ENCODE results near the gene HDAC4.

Gene HDAC4

DNA sequence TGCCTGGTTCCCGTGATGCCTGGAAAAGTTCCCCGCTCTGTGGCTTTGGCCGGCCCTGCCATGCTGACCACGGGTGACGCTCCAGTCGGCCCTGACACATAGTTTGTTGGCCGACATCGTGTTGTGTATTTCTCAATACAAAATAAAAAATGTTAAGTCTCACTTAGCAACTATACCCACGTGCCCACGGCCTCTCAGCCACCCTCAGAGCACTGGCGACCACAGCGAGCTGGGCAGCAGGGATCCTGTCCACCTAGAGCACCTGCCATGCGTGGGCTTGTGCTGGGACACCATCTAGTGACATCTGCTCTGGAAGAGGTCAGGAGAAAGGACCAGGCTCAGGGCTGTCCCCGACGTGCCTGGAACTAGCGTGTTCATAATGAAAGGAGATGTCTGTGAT is 261.7 kb downstream of the HDAC4 start:
- no peak for DNase-seq (ENCODE audit: low spot score)

DNA sequence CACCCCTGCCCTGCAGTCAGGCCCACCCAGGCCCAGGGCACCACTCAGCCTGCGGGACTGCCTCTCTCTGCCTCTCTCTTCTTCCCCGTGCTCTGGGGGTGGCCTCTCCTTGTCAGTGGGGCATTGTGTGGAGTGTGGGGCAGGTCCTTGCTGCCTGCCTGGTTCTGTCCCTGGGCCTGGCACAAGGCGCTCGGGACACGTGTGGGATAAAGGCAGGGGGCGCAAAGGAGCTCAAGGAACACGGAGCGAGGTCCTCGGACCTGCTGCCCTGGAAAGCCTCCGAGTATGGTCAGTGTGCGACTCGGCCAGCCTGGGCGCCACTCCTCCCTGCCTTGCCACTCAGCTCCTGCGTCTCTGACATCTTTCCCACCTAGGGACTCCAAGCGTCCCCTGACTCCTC is 262.2 kb downstream of the HDAC4 start:
- no peak for DNase-seq (ENCODE audit: low spot score)

DNA sequence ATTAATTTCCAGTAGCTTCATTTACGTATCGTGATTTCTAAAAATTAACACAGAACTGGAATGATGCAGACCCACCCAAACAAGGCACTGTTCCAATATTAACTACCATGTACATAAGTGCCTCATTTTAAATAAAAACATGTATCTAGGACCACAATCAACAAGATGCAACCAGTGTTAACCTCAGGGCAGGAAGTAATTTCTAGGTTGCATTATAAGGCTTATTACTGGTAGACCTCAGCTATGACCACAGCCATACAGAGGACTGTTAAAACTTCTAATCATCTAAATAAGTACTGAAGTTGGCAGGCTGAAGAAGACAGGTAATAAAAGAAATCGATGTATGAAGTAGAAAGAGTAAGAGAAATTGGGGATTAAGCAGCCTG is 262.9 kb downstream of the HDAC4 start:
- DNase-seq (ENCODE audit: low spot score): no peak

DNA sequence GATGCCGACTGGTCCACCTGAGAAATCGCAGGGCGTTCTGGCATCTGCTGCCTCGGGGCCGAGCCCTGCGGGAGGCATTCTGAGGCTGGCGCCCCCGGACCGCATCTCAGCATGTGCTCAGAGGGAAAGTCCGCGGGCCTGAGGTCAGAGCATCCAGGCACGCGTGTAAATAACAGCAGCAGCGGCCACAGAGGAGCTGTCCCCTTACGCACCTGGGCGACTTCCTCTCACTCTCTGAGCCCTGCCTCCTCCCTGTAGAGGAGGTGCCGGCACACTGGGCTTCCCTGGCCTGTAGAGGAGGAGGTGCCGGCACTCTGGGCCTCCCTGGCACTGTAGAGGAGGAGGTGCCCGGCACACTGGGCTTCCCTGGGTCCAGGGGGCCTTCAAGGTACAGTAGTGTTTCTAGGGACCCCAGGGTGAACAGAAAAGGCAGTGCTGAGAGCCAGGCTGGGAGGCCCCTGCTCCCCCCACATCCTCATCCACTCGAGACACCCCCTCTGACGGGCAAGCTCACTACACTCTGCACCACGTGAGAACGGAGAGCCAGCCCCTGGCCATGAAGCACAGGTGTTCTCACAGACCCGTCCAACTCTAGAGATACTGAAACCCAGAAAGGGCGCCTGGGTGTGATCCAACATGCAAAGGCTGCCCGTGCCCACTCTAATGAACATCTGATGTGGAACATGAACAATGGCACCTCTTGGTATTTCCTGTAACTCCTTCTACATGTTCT is 263.5 kb downstream of the HDAC4 start:
- no peak for DNase-seq (ENCODE audit: low spot score)

DNA sequence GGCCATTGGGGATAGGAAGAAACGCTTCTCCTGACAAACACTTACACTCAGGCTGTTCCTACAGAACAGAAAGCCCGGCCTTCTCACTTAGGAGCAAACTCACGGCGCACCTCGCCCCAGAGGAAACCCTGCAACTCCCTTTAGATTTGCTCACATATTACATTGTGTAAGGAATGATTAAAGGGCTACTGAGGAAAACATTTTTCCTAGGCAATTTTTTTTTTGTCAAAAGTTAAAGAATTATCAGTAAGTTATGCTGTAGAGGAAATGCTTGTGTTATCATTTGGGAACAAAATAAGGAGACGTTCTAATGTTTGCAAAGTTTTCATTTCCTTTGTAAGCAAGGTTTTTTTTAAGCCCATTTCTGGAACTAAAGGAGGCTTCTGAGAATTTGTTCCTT is 264.1 kb downstream of the HDAC4 start:
- DNase-seq (ENCODE audit: low spot score): no peak

DNA sequence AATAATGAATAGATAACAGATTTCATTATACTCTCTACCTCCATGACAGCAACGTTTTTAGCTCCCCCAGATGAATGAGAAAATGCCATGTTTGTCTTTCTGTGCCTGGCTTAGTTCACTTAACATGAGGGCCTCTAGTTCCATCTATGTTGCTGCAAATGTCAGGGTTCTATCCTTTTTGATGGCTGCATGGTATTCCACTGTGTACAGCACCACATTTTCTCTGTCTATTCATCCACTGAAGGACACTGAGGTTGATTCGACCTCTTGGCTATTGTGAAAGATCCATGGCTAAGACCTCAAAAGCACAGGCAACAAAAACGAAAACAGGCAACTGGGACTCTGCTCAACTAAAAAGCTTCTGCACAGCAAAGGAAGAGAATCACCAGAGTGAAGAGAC is 264.6 kb downstream of the HDAC4 start:
- no peak for DNase-seq (ENCODE audit: low spot score)

DNA sequence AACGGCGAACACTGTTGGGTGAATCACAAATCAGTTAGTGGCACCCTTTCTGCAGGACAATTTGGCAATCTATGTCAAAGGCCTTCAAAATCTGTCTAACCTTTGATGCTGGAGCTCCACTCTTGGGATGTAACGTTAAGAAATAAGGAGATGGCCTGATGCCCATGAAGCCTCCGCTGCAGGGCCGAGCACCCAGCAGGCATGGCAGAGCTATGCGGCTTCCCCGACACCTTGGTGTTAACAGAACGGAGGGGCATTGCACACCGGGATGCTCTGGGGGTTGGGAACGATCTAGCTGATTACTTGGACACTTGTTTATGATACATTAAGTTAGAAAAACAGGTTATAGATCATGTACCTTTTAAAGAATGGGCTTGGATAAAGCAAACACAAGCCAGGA is 265.3 kb downstream of the HDAC4 start:
- no peak for DNase-seq (ENCODE audit: low spot score)

DNA sequence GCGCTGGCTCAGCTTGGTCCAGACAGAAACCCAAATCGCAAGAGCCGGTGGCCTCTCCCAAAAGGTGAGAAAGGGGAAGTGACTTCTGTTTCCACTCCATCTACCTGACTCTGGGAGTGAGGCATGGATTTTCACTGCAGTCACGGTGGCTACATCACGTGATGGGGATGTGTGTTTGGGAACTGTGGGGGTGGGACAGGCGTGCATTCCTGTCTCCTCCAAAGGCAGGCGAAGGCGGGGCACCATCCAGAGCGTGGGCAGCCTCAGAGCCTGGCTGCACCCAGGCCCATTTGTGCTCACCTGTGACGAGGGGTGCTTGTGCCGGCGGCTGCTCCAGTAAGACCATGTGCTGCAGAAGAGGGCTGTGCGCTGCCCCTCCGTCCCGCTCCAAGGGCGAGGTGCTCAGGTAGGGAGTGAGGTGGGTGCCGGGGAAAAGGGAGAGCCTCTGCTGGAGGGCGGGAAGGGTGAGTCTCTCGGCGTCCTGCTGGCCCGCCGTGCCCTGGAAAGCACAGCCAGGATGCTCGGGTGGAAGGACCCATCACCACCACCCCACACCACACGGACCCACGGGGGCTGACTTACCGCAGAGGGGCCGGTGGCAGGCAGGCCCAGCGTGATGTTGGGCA is 266.8 kb downstream of the HDAC4 start:
- DNase-seq (ENCODE audit: low spot score): no peak

DNA sequence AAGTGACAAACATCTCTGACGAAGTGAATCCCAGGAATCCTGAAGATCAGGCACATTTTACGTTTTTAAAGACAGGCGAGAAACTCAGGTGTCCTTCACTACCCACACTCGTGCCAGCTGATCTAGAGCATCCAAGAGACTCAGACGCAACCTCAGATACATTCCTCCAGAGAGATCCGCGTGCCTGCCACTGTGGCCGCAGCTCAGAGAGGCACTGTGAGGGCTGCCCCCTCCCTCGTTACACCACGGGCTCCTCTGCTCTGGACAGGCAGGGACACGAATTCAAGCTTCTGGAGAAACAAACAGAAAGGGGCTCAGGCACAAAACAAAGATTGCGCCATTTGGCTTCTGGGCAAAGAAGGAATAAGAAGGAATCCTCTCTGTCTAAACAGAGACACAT is 268.0 kb downstream of the HDAC4 start:
- DNase-seq (ENCODE audit: low spot score): no peak

DNA sequence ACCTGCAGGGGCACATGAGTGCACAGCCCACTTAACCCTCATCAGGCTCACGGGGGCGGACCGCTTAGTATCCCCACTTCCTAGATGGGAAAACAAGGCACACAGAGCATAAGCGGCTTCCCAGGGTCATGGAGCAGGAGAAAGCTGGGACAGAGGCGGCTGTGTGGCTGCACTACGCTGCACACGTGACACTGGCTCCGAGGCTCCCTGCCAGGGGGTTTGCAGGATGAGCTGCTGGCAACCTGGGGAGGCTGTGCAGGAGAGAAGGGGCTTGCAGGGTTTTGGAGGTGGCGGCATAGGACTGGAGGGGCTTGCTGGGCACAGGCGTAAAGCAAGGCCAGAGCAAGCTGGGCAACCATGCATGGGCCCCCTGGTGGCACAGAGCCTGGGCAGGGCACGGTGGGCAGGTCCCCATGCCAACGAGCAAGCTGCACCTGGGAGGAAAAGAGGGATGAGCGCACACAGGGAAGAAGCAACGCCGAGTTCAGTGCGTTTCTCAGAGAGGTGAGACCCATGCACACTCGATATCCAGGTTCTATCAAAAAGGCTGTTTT is 268.6 kb downstream of the HDAC4 start:
- peak; percentile 70 for DNase-seq (ENCODE audit: low spot score)

DNA sequence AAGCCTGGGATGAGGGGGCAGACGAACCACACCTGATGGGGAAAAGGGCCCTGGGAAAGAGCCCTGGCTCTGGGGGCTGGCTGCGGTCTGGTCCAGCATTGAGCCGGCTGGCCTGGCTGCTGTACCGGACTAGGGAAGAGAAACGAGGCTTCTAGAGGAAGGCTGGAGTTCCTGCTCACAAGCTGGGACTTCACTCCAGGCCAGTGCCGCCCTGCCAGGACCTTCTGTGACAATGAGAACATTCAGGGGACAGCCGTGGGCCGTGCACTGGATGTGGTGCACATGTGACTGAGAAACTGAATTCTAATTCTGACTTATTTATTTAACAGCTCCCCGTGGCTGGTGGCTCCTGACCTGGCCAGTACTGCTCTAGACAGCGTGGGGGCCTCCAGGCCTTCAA is 269.3 kb downstream of the HDAC4 start:
- DNase-seq (ENCODE audit: low spot score): peak; percentile 90

DNA sequence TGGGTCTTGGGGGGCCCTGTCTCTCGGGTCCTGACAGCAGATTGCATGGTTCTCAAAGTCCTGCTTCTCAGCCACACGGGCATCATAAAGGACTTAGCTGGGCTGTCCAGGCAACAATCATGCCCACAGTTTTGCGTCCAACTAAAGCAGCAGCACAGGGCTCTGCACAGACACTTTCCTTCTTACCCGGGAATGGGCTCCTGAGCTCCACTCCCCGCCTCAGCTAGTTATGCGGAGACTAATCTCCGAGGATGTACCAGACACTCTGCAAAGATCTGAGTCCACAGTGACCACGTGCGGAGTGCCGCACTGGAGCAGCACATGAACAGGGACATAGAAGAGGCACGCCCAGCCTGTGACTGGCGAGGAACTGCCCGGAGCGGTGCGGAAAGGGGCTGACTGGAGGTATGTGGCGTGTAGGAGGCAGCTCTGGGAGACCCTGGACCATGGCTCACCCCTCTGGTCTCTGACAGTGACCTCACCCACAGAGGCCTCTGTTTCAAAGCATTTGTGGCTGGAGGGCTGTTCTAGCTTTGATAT is 270.0 kb downstream of the HDAC4 start:
- no peak for DNase-seq (ENCODE audit: low spot score)

DNA sequence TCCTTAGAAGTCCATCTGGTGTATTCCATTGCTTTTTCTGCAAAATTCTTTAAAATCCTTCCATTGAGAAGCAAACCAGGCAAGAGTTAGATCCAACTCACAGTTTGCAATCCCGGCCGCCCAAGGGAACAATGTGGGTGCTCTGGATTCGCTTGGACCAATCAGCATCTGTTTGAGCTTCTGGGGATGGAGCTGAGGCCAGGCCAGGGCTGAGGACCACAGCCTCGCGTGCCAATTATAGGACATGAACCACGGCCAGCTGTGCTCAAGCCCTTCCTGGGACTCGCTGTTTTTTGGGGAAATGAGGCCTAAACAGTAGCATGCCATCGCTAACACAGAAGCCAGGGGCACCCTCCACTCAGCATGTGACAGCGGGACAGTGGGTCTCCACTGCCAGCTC is 270.8 kb downstream of the HDAC4 start:
- no peak for DNase-seq (ENCODE audit: low spot score)

DNA sequence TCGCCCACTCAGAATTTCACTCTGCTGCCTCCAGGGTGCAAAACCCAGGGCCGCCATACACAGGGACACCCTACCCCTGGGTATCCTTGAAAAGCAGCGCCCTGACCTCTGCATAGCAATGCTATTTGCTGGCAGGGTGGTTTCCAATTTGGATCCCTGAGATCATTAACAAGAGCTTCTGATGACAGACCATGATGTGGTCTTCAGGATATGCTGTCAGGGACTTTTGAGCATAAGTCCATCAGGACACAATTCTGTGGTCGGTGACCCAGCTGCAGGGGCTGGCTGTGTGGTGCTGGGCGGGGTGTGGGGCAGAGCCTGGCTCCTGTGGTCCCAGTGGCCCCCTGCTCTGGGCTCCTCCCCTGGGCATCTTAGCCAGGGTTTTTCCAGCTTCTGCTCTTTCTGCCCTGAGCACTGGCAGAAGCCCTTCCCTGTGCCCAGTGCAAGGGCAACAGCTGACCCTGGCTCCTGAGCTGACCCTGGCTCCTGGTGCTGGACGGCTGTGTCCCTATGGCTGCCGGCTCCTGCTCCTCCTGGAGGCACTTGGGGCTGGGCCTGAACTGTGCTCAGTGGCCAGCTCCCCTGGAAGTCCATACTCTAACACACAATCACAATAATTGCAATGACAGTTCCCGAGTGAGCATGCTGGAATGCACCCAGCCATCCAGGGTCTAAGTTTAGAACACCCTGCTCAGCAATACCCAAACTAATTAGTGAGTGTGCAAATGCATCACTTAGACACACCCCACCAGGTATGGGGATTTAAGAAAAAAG is 271.5 kb downstream of the HDAC4 start:
- no peak for DNase-seq (ENCODE audit: low spot score)

DNA sequence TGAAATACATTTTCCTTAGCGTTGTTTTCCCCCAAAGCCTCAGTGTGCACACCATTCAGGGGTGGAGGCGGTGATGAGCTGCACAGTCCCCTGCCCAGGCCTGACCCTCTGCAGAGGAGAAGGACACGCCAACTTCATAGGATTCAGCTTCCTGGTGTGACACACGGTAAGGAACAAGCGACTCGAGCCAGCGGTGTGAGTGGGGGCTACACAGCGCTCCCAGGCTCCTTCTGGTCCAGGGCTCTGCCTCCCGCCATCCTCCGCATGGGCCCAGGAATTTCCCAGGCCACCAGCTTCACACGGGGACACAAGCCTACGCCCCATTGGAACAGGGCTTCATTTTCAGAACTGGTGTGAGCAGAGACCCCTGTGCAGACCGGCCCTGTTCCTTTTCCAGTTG is 272.1 kb downstream of the HDAC4 start:
- DNase-seq (ENCODE audit: low spot score): no peak

DNA sequence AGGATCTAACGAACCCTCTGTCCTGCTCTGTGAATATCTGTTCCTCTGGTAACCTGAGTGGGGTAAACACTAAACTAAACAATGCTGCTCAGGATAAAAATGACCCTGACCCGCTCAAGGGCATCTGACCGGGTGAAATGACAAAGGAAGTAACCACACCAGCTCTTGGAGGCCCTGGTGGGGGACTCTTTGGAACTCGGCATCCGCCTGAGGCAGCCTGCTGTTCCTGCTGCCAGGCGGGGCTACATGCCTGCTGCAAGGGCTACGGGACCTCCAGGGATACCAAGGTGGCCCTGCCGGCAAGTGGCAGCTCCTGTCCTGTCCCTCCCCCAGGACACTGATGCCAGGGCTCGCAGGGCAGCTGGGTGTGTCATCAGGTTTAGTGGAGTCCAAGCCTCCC is 273.3 kb downstream of the HDAC4 start:
- no peak for DNase-seq (ENCODE audit: low spot score)

DNA sequence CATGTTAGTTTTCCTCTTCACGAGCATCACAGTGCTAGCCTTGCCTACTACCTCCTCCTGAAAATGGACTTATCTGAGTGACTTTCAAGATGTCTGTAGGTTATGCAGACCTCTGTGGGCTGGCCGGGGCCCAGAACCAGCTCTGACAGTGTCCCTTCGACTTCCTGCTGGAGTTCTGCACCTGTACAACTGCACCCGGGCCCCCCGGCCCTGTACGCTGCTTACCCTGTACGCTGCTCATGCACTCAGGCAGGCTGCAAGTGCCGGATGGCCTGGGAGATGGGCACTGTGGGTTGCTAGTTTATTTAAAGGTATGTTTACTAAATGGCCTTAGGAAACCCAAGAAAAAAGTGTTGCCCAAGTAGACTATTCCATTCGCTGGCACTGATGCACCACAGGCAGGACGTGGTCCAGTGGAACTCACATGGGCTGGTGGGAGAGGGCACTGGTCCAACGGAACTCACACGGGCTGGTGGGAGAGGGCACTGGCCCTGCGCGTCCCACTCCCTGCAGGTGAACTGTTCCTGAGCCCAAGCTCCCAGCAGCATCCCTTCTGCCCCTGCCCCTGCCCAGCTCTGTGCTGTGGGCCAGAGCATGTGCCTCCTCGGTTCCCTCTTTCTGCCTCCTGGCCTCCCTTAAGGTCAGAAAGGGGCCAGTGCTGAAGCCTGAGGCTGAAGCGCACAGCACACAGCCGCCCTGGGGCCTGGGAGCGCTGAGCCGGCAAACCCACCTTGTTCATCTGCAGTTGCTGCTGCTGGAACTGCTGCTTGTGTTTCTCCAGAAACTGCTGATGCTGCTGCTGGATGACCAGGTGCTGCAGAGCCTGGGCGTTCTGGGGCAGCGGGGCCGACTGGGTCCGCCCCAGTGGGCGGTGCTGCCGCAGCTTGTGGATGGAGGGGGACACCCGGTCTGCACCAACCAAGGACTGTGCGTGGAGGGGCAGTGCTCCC is 274.8 kb downstream of the HDAC4 start:
- DNase-seq (ENCODE audit: low spot score): no peak

DNA sequence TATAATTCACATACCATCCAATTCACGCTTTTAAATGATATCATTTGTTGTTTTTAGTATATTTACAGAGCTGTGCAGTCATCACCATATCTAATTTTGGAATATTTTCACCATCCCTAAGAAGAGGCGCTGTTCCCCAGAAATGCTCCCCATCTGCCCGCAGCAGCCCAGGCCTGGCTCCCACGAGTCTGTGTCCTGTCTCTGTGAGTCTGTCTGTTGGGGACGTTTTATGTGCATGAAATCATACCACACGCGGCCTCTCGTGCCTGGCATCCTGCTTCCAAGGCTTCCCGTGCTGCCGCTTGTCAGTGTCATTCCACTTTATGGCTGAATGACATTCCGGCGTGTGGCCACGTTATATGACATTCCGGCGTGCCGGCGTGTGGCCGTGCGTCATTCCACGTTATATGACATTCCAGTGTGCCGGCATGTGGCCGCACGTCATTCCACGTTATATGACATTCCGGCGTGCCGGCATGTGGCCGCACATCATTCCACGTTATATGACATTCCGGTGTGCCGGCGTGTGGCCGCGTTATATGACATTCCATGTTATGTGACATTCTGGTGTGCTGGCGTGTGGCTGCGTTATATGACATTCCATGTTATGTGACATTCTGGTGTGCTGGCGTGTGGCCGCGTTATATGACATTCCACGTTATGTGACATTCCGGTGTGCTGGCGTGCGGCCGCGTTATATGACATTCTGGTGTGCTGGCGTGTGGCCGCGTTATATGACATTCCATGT is 276.5 kb downstream of the HDAC4 start:
- DNase-seq (ENCODE audit: low spot score): no peak

DNA sequence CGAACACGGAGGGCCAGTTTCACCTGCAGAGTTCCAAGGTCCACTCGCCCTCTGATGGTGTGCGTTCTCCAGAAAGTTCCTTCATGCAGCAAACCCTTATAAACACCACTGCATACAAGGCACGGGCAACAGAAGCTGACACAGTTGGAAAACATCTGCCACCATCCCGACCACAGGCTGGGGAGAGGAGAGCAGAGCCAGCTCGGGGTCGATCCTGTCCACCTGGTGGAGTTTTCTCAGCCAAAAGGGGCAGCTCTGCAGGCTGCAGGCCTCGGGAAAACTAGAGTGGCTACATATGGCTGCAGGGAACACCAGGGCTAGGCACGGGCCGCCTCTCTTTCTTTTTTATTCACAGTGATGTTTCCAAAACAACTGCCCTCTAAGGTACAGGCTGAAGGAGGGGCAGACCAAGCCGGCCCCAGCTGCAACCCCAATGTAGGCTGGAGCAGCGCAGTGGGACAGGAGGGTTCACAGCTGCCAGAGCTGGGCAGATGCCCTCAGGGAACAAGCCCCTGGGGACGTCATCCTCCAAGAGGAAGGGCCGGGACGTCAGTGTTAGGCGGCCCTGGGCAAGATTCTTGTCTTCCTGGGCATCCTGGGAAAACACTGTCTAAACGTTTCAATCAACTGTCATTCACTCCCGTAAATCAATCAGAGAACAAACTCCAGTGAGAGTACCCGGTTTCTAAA is 278.3 kb downstream of the HDAC4 start:
- DNase-seq (ENCODE audit: low spot score): no peak

DNA sequence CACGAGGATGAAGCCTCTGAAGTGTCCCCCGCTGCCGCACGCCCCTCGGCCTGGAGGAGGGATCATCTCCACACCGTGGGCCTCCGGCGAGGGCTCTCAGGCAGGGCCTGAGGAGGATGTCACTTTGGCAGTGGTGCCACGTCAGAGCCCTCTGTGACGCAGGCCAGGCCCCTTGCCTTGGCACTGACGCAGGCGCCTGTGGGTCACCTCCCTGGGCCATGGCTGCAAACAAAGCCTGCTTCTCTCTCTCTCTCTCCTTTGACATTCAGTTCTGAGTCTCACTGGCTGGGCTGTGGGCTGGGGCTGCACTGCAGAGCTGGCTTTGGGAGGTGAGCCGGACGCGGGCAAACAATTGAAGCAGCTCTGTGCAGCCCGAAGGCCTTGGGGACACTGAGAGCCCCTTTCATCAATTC is 279.2 kb downstream of the HDAC4 start:
- DNase-seq (ENCODE audit: low spot score): peak; percentile 88
